B cell (primary cell): ENCODE measurements around the gene PHACTR2. TPM values are rescaled to one million over a fixed set of nuclear protein-coding genes. Genes with fewer than 3 reads are reported as not detected.

Source experiments
- ATAC-seq: fragments of 200-7000 bp; cut with Tn5 transposase; one replicate; pipeline ENCODE4 v1.10.0; 2021; ENCODE audit warnings: low read depth, mild to moderate bottlenecking, moderate number of reproducible peaks, moderate library complexity
- CTCF ChIA-PET: fragments of 350-600 bp; sonication (Branson Sonifier 250); formaldehyde crosslinking; loops from one replicate; lab custom pipeline; 2021; ENCODE audit warnings: antibody characterized with exemption, inconsistent platforms; lab: Charles Lee
- POLR2A ChIA-PET: fragments of 350-600 bp; sonication (Branson Sonifier 250); formaldehyde crosslinking; loops from one replicate; lab custom pipeline; 2021; ENCODE audit warnings: antibody characterized with exemption; lab: Charles Lee
- DNase-seq: peaks from one replicate; pipeline ENCODE4 v3.0.0; 2013
- H2AFZ ChIP-seq: 2 replicates; pipeline ENCODE4 v1.6.1; 2012; ENCODE audit warnings: mild to moderate bottlenecking, low read depth, low read length; ENCODE audit not compliant: insufficient read depth, poor library complexity, severe bottlenecking
- H3K27ac ChIP-seq, 2 donors: 1 replicate in 1 of 2; 2 replicates in 1 of 2; pipeline ENCODE4 v1.5.1; 2012 to 2013; ENCODE audit warnings: low read length in 2 of 2, mild to moderate bottlenecking in 2 of 2, moderate library complexity in 1 of 2
- H3K27me3 ChIP-seq, 4 experiments: fragments of 200-600 bp in 1 of 4; sonication (generic) in 1 of 4; replicated peaks in 1 of 4; 1 replicate in 2 of 4; 2 replicates in 2 of 4; pipeline versions ENCODE4 v1.6.1 to v1.7.0; 2013 to 2016; ENCODE audit warnings: low read length in 3 of 4, mild to moderate bottlenecking in 2 of 4, mixed read lengths in 1 of 4, moderate library complexity in 1 of 4; ENCODE audit not compliant: insufficient read depth in 4 of 4, control insufficient read depth in 3 of 4; ENCODE audit errors: control extremely low read depth in 1 of 4
- H3K36me3 ChIP-seq, 2 experiments: replicated peaks in 1 of 2; 1 replicate in 1 of 2; 2 replicates in 1 of 2; pipeline versions ENCODE4 v1.6.1 to v1.7.1; 2013; ENCODE audit warnings: low read length in 1 of 2; ENCODE audit not compliant: insufficient read depth in 2 of 2, control insufficient read depth in 1 of 2; ENCODE audit errors: control extremely low read depth in 1 of 2, extremely low read depth in 1 of 2
- H3K4me1 ChIP-seq, 2 donors: fragments of 200-600 bp in 1 of 2; sonication (generic) in 1 of 2; 1 replicate in 1 of 2; 2 replicates in 1 of 2; pipeline versions ENCODE4 v1.5.1 to v1.6.1; 2013 to 2017; ENCODE audit warnings: low read length in 2 of 2; ENCODE audit not compliant: control insufficient read depth in 2 of 2, insufficient read depth in 2 of 2
- H3K4me2 ChIP-seq: replicated peaks from 2 replicates; pipeline ENCODE3; 2012; ENCODE audit warnings: mild to moderate bottlenecking, low read depth, low read length; ENCODE audit not compliant: poor library complexity, severe bottlenecking
- H3K4me3 ChIP-seq, 5 experiments: fragments of 200-600 bp in 1 of 5; sonication (generic) in 1 of 5; 1 replicate in 3 of 5; 2 replicates in 2 of 5; pipeline versions ENCODE4 v1.5.1 to v1.7.0; 2011 to 2016; ENCODE audit warnings: low read length in 4 of 5, mild to moderate bottlenecking in 4 of 5, low read depth in 2 of 5, control low read depth in 1 of 5, moderate library complexity in 1 of 5; ENCODE audit not compliant: insufficient read depth in 1 of 5; ENCODE audit errors: control extremely low read depth in 1 of 5, extremely low read depth in 1 of 5
- H3K79me2 ChIP-seq: fragments of 200-600 bp; sonication (generic); one replicate; pipeline ENCODE4 v1.6.0; 2016; ENCODE audit warnings: low read length; ENCODE audit not compliant: control insufficient read depth, insufficient read depth
- H3K9ac ChIP-seq: fragments of 200-600 bp; sonication (generic); 2 replicates; pipeline ENCODE4 v1.6.1; 2017; ENCODE audit warnings: mild to moderate bottlenecking, low read length, moderate library complexity
- H3K9me3 ChIP-seq, 3 donors: one replicate each; pipeline versions ENCODE4 v1.6.1 to v1.7.1; 2013; ENCODE audit warnings: low read length in 2 of 3; ENCODE audit not compliant: control insufficient read depth in 2 of 3, insufficient read depth in 1 of 3; ENCODE audit errors: control extremely low read depth in 1 of 3
- H4K20me1 ChIP-seq: 2 replicates; pipeline ENCODE4 v1.6.0; 2012; ENCODE audit warnings: mild to moderate bottlenecking, low read length; ENCODE audit not compliant: insufficient read depth, control insufficient read depth, poor library complexity, severe bottlenecking
- H3K27ac Mint-ChIP-seq: one replicate; pipeline ENCODE4 v1.8.0; 2021; ENCODE audit warnings: mixed read lengths
- H3K27me3 Mint-ChIP-seq: one replicate; pipeline ENCODE4 v1.8.0; 2021; ENCODE audit warnings: mixed read lengths
- H3K4me1 Mint-ChIP-seq: one replicate; pipeline ENCODE4 v1.8.0; 2021; ENCODE audit warnings: mixed read lengths
- H3K4me3 Mint-ChIP-seq: one replicate; pipeline ENCODE4 v1.8.0; 2021; ENCODE audit warnings: mixed read lengths
- H3K9me3 Mint-ChIP-seq: one replicate; pipeline ENCODE4 v1.8.0; 2022; ENCODE audit warnings: mixed read lengths; ENCODE audit not compliant: insufficient read depth
- EZH2 ChIP-seq: IDR thresholded peaks from 2 replicates; pipeline ENCODE4 v1.6.1; 2012; ENCODE audit warnings: borderline replicate concordance, low read depth, mild to moderate bottlenecking, moderate library complexity, low read length; ENCODE audit not compliant: insufficient read depth, poor library complexity, severe bottlenecking
- WGBS: methylation state at CpG from one replicate; pipeline ENCODE4 v1.1.5; 2013; ENCODE audit warnings: missing lambda C conversion rate; ENCODE audit not compliant: insufficient coverage; 5-methylcytosine and 5-hydroxymethylcytosine counted together
- intact Hi-C: fragments of 100-400 bp; cut with micrococcal nuclease; formaldehyde crosslinking; loops from one replicate; pipeline ENCODE4 v1.10.0; 2022
- polyA plus RNA-seq: library from polyadenylated mRNA; depleted of rRNA; stranded (reverse); fragments of >200 nt; gene quantifications from 2 replicates; pipeline ENCODE4 v1.2.3, GENCODE V29; 2012
- total RNA-seq, 2 donors: library from RNA; stranded (reverse); fragments of 120-200 nt in 1 of 2; gene quantifications; 1 replicate in 1 of 2; 2 replicates in 1 of 2; pipeline versions ENCODE4 v1.2.3 to v1.2.4, GENCODE V29; 2013 to 2022
- TF ChIP-seq, protein P1 (sequence below): fragments of 200-600 bp; IDR thresholded peaks from one replicate; pipeline ENCODE4 v1.8.0; 2022; ENCODE audit warnings: antibody characterized with exemption, mild to moderate bottlenecking

Gene PHACTR2
- total and polyA plus RNA-seq, 2 donors (not counting 1 experiment from before 2014, with no cell fraction given) = 1.1 to 10.6 TPM

DNA sequence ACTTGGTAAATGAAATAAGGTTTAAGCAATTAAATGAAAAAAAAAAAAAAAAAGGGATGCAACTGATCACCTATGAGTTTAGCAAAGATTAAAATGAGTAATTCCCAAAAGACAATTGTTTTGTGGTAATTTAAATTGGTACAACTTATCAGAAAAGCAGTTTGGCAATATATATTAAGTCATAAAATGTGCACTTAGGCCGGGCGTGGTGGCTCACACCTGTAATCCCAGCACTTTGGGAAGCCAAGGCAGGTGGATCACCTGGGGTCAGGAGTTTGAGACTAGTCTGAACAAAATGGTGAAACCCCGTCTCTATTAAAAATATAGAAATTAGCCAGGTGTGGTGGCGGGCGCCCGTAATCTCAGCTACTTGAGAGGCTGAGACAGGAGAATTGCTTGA is 7.9 kb downstream of the PHACTR2 start:
- Histone ChIP-seq H2AFZ (no peak overlapping the region), H3K4me3 (no peak overlapping the region), H3K27me3 (no peaks in the 10 kb centered on the region), H3K27ac (no peak overlapping the region), H3K9me3 (peaks cover 1 to 4% (median 3%) of the 10 kb centered on the region in 3 donors), H3K4me1 (no peaks in the 10 kb centered on the region), H3K4me2 (no peak overlapping the region), H3K36me3 (no peaks in the 10 kb centered on the region), H4K20me1 (no peaks in the 10 kb centered on the region), H3K9ac (no peak overlapping the region), H3K79me2 (no peaks in the 10 kb centered on the region)
- no peaks in the 10 kb centered on the region for H3K4me1 Mint-ChIP-seq
- ChIA-PET POLR2A (no interaction called here), CTCF (no interaction called here)
- WGBS = 100% methylated on average over 4 of the region's 6 CpGs
- intact Hi-C loops = no loop called here
- peaks cover 16% of the 10 kb centered on the region for H3K27me3 Mint-ChIP-seq
- ATAC-seq (no peak), DNase-seq (no peak)
- no peak overlapping the region for H3K4me3 Mint-ChIP-seq
- H3K27ac Mint-ChIP-seq = no peak overlapping the region
- H3K9me3 Mint-ChIP-seq = peaks cover 5% of the 10 kb centered on the region
- TF ChIP-seq, protein P1, sequence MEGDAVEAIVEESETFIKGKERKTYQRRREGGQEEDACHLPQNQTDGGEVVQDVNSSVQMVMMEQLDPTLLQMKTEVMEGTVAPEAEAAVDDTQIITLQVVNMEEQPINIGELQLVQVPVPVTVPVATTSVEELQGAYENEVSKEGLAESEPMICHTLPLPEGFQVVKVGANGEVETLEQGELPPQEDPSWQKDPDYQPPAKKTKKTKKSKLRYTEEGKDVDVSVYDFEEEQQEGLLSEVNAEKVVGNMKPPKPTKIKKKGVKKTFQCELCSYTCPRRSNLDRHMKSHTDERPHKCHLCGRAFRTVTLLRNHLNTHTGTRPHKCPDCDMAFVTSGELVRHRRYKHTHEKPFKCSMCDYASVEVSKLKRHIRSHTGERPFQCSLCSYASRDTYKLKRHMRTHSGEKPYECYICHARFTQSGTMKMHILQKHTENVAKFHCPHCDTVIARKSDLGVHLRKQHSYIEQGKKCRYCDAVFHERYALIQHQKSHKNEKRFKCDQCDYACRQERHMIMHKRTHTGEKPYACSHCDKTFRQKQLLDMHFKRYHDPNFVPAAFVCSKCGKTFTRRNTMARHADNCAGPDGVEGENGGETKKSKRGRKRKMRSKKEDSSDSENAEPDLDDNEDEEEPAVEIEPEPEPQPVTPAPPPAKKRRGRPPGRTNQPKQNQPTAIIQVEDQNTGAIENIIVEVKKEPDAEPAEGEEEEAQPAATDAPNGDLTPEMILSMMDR = no peak

DNA sequence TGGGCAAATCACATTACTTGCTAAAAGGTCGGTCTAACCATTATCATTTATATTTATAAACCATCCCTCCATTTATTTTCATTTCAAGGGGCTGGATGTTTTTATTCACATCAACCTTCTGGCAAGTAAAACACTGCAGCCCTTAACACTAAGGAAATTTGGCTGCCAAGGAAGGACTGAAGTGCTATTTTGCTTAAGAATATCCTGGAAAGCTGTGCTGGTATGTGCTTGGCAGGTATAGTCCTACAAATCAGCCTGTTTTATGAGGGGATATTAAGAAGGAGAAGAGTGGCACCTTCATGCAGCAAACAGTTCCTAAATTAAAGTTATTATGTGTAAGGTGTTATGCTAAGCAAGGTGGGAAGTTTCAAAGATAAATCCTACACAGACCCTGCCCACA is 9.8 kb downstream of the PHACTR2 start:
- H3K9me3 ChIP-seq = peaks cover 0 to 3% (median 1%) of the 10 kb centered on the region in 3 donors

More for the DNA sequence above, 9.8 kb downstream of the PHACTR2 start:
- Mint-ChIP-seq H3K4me1 (no peaks in the 10 kb centered on the region), H3K27me3 (no peaks in the 10 kb centered on the region), H3K9me3 (peaks cover 5% of the 10 kb centered on the region), H3K4me3 (no peak overlapping the region), H3K27ac (no peak overlapping the region)
- ChIA-PET POLR2A (no interaction called here), CTCF (no interaction called here)
- 100% methylated on average over 1 of the region's 1 CpG for whole genome bisulfite sequencing
- no peaks in the 10 kb centered on the region for H4K20me1 ChIP-seq
- H3K36me3 ChIP-seq = no peaks in the 10 kb centered on the region
- H2AFZ ChIP-seq = no peak overlapping the region
- intact Hi-C loops = no loop called here
- DNase-seq (no peak), ATAC-seq (no peak)
- H3K9ac ChIP-seq = no peak overlapping the region
- H3K4me1 ChIP-seq = no peaks in the 10 kb centered on the region
- TF ChIP-seq EZH2 = no peak
- TF ChIP-seq, protein P1 = no peak
- H3K27me3 ChIP-seq = no peaks in the 10 kb centered on the region
- H3K4me3 ChIP-seq = no peak overlapping the region
- H3K4me2 ChIP-seq = no peak overlapping the region
- no peak overlapping the region for H3K27ac ChIP-seq
- no peaks in the 10 kb centered on the region for H3K79me2 ChIP-seq
